MM.1S (cell line): ENCODE data around the gene NCF2.

Experiments used
- EZH2 ChIP-seq: fragments of 300-600 bp; sonication (generic); optimal IDR thresholded peaks from 2 replicates; pipeline ENCODE3; 2017; ENCODE audit warnings: low read depth, mild to moderate bottlenecking, antibody characterized with exemption, low read length, mixed read lengths
- EZH2phosphoT487 ChIP-seq: fragments of 300-600 bp; sonication (generic); IDR thresholded peaks from 2 replicates; pipeline ENCODE4 v1.6.1; 2018; ENCODE audit warnings: antibody characterized with exemption, low read length
- TF ChIP-seq, protein P1 (sequence below): fragments of 300-600 bp; sonication (generic); IDR thresholded peaks from 2 replicates; pipeline ENCODE4 v1.5.1; 2016; ENCODE audit warnings: antibody characterized with exemption, low read length, mixed read lengths

DNA sequence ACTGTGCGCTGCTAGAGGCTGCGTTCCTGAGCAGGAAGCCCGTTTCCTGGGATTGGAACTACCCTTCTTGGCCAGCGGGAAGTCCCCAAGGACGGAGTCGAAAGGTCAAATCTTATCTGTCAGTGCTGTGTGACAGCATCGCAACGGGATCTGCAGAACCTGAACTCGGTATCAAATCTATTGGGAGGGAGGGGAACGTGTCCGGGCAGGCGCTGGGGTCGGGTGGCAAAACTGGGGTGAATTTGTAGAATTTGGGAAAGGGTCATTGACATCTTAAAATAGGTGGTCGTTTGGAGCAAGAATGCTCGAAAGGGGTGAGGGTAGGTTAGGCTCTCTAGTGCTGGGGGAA lies 46.0 kb upstream of the NCF2 start:
- TF ChIP-seq, protein P1, sequence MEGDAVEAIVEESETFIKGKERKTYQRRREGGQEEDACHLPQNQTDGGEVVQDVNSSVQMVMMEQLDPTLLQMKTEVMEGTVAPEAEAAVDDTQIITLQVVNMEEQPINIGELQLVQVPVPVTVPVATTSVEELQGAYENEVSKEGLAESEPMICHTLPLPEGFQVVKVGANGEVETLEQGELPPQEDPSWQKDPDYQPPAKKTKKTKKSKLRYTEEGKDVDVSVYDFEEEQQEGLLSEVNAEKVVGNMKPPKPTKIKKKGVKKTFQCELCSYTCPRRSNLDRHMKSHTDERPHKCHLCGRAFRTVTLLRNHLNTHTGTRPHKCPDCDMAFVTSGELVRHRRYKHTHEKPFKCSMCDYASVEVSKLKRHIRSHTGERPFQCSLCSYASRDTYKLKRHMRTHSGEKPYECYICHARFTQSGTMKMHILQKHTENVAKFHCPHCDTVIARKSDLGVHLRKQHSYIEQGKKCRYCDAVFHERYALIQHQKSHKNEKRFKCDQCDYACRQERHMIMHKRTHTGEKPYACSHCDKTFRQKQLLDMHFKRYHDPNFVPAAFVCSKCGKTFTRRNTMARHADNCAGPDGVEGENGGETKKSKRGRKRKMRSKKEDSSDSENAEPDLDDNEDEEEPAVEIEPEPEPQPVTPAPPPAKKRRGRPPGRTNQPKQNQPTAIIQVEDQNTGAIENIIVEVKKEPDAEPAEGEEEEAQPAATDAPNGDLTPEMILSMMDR: no peak
- TF ChIP-seq EZH2 (no peak), EZH2phosphoT487 (no peak)
